H9 (cell line): ENCODE measurements around the gene ZNF132. TPM values are rescaled to one million over a fixed set of nuclear protein-coding genes. Genes with fewer than 3 reads are reported as not detected.
"Not testable (repeated sequence)": the region's sequence is repeated elsewhere in the genome, so short reads cannot be mapped to it uniquely, and the experiment has no call there.

ENCODE experiments used
- DNase-seq: peaks from one replicate; pipeline ENCODE4 v3.0.0-alpha.2; 2017
- H2AFZ ChIP-seq: one replicate; pipeline ENCODE4 v1.6.1; 2013; ENCODE audit warnings: mild to moderate bottlenecking, low read length, control low read depth, moderate library complexity
- H2AK5ac ChIP-seq: 2 replicates; pipeline ENCODE4 v1.6.1; 2013; ENCODE audit warnings: low read length, control low read depth, mixed read lengths; ENCODE audit not compliant: insufficient read length
- H2BK120ac ChIP-seq: one replicate; pipeline ENCODE4 v1.6.1; 2013; ENCODE audit warnings: low read depth, mild to moderate bottlenecking, low read length, control low read depth, inconsistent platforms; ENCODE audit not compliant: poor library complexity, severe bottlenecking
- H2BK12ac ChIP-seq: 2 replicates; pipeline ENCODE4 v1.6.1; 2013; ENCODE audit warnings: low read length, control low read depth, mixed read lengths, low read depth; ENCODE audit not compliant: insufficient read length
- H2BK15ac ChIP-seq: 2 replicates; pipeline ENCODE4 v1.6.1; 2013; ENCODE audit warnings: low read depth, low read length, control low read depth
- H2BK20ac ChIP-seq: one replicate; pipeline ENCODE4 v1.6.1; 2013; ENCODE audit warnings: low read depth, mild to moderate bottlenecking, low read length, control low read depth, inconsistent platforms; ENCODE audit not compliant: poor library complexity, severe bottlenecking
- H2BK5ac ChIP-seq: 2 replicates; pipeline ENCODE4 v1.6.1; 2013; ENCODE audit warnings: low read length, control low read depth, mixed read lengths; ENCODE audit not compliant: insufficient read length
- H3K14ac ChIP-seq: 2 replicates; pipeline ENCODE4 v1.6.1; 2013; ENCODE audit warnings: low read length, control low read depth; ENCODE audit not compliant: insufficient read depth
- H3K18ac ChIP-seq: 2 replicates; pipeline ENCODE4 v1.6.1; 2013; ENCODE audit warnings: low read depth, mild to moderate bottlenecking, mixed read lengths, low read length, control low read depth; ENCODE audit not compliant: insufficient read length
- H3K23ac ChIP-seq: 2 replicates; pipeline ENCODE4 v1.6.1; 2013; ENCODE audit warnings: low read length, control low read depth, mixed read lengths, low read depth; ENCODE audit not compliant: insufficient read length
- H3K23me2 ChIP-seq: 2 replicates; pipeline ENCODE4 v1.6.1; 2013; ENCODE audit warnings: low read depth, mild to moderate bottlenecking, mixed read lengths, low read length, control low read depth; ENCODE audit not compliant: insufficient read length, poor library complexity, severe bottlenecking
- H3K27ac ChIP-seq: 2 replicates; pipeline ENCODE4 v1.5.1; 2013; ENCODE audit warnings: low read length, control low read depth, mixed read lengths, low read depth; ENCODE audit not compliant: insufficient read length
- H3K27me3 ChIP-seq: 2 replicates; pipeline ENCODE4 v1.6.1; 2013; ENCODE audit warnings: low read length, control low read depth, inconsistent platforms; ENCODE audit not compliant: insufficient read depth
- H3K4ac ChIP-seq: 2 replicates; pipeline ENCODE4 v1.6.1; 2013; ENCODE audit warnings: low read depth, mild to moderate bottlenecking, control low read depth, inconsistent platforms, low read length, moderate library complexity
- H3K4me1 ChIP-seq: 2 replicates; pipeline ENCODE4 v1.6.1; 2013; ENCODE audit warnings: low read length, control low read depth, inconsistent platforms; ENCODE audit not compliant: insufficient read depth
- H3K4me2 ChIP-seq: 2 replicates; pipeline ENCODE4 v1.6.1; 2013; ENCODE audit warnings: low read length, control low read depth, mixed read lengths; ENCODE audit not compliant: insufficient read length, insufficient read depth
- H3K56ac ChIP-seq: 2 replicates; pipeline ENCODE4 v1.6.1; 2013; ENCODE audit warnings: low read depth, mild to moderate bottlenecking, mixed read lengths, low read length, control low read depth; ENCODE audit not compliant: insufficient read length
- H3K79me1 ChIP-seq: 2 replicates; pipeline ENCODE4 v1.6.1; 2013; ENCODE audit warnings: low read depth, mild to moderate bottlenecking, moderate library complexity, low read length, control low read depth, inconsistent platforms; ENCODE audit not compliant: insufficient read depth, poor library complexity, severe bottlenecking
- H3K79me2 ChIP-seq: 2 replicates; pipeline ENCODE4 v1.6.1; 2013; ENCODE audit warnings: low read length, control low read depth, inconsistent platforms; ENCODE audit not compliant: insufficient read depth
- H3K9ac ChIP-seq: 2 replicates; pipeline ENCODE4 v1.6.1; 2013; ENCODE audit warnings: low read length, control low read depth, mixed read lengths; ENCODE audit not compliant: insufficient read length; ENCODE audit errors: extremely low read depth
- H3K9me3 ChIP-seq: one replicate; pipeline ENCODE4 v1.6.1; 2013; ENCODE audit warnings: low read depth, low read length, inconsistent platforms; ENCODE audit not compliant: control insufficient read depth
- H3T11ph ChIP-seq: one replicate; pipeline ENCODE4 v1.6.1; 2013; ENCODE audit warnings: mild to moderate bottlenecking, low read length, control low read depth, inconsistent platforms
- H4K20me1 ChIP-seq: one replicate; pipeline ENCODE4 v1.6.1; 2013; ENCODE audit not compliant: control insufficient read depth, insufficient read length, insufficient read depth
- H4K5ac ChIP-seq: 2 replicates; pipeline ENCODE4 v1.6.1; 2013; ENCODE audit warnings: low read depth, mild to moderate bottlenecking, mixed read lengths, low read length, control low read depth; ENCODE audit not compliant: insufficient read length
- H4K8ac ChIP-seq: replicated peaks from 2 replicates; pipeline ENCODE4 v1.6.1; 2013; ENCODE audit warnings: low read length, control low read depth, mixed read lengths, low read depth; ENCODE audit not compliant: insufficient read length
- H4K91ac ChIP-seq: 2 replicates; pipeline ENCODE4 v1.6.1; 2013; ENCODE audit warnings: low read depth, mild to moderate bottlenecking, moderate library complexity, mixed read lengths, low read length, control low read depth; ENCODE audit not compliant: insufficient read length
- H3K27ac Mint-ChIP-seq, 3 experiments: 2 replicates in 2 of 3; 3 replicates in 1 of 3; pipeline ENCODE4 v1.8.0; 2020 to 2021; ENCODE audit warnings: mixed read lengths in 3 of 3, mild to moderate bottlenecking in 1 of 3, moderate library complexity in 1 of 3
- H3K27me3 Mint-ChIP-seq: 2 replicates; pipeline ENCODE4 v1.8.0; 2021; ENCODE audit warnings: low read depth, mild to moderate bottlenecking, moderate library complexity, mixed read lengths
- H3K36me3 Mint-ChIP-seq, 3 experiments: 2 replicates in 2 of 3; 3 replicates in 1 of 3; pipeline ENCODE4 v1.8.0; 2020 to 2021; ENCODE audit warnings: low read depth in 3 of 3, mixed read lengths in 3 of 3; ENCODE audit not compliant: insufficient read depth in 1 of 3
- H3K4me1 Mint-ChIP-seq, 2 experiments: 2 replicates each; pipeline ENCODE4 v1.8.0; 2020; ENCODE audit warnings: mixed read lengths in 2 of 2
- H3K4me3 Mint-ChIP-seq, 2 experiments: 2 replicates in 1 of 2; 3 replicates in 1 of 2; pipeline ENCODE4 v1.8.0; 2020 to 2021; ENCODE audit warnings: mild to moderate bottlenecking in 2 of 2, mixed read lengths in 2 of 2, moderate library complexity in 1 of 2
- H3K9me3 Mint-ChIP-seq, 2 experiments: 2 replicates in 1 of 2; 3 replicates in 1 of 2; pipeline ENCODE4 v1.8.0; 2020; ENCODE audit warnings: mild to moderate bottlenecking in 2 of 2, mixed read lengths in 2 of 2, moderate library complexity in 1 of 2
- CTCF ChIP-seq: fragments of 200-600 bp; sonication (generic); conservative IDR thresholded peaks from 3 replicates; pipeline ENCODE4 v1.8.0; 2021; ENCODE audit warnings: antibody characterized with exemption, mild to moderate bottlenecking
- WGBS: extraction: QIAGEN DNeasy Blood & Tissue Kit; methylation state at CpG from one replicate; pipeline ENCODE4 v1.1.7; 2013; ENCODE audit warnings: missing lambda C conversion rate, low lambda C conversion rate, mixed read lengths; ENCODE audit not compliant: insufficient read length; ENCODE audit errors: extremely low coverage; 5-methylcytosine and 5-hydroxymethylcytosine counted together
- total RNA-seq: library from RNA; stranded (reverse); gene quantifications from 2 replicates; pipeline ENCODE4 v1.2.1, GENCODE V29; 2021

ZNF132 gene
- total RNA-seq, 1 experiment from 2014 or later = 0.24 TPM

- Histone ChIP-seq H2BK120ac (no peak overlapping the region), H2AFZ (no peak overlapping the region), H3T11ph (no peak overlapping the region), H3K4ac (no peak overlapping the region), H3K4me1 (no peaks in the 10 kb centered on the region), H3K79me1 (no peaks in the 10 kb centered on the region), H2BK15ac (no peak overlapping the region), H3K9me3 (no peaks in the 10 kb centered on the region), H4K91ac (no peak overlapping the region), H3K56ac (no peak overlapping the region), H3K27me3 (no peaks in the 10 kb centered on the region), H4K8ac (no peak overlapping the region), H3K23me2 (peaks cover 6% of the 10 kb centered on the region), H3K9ac (no peak overlapping the region), H3K4me2 (no peak overlapping the region), H3K18ac (no peak overlapping the region), H2BK5ac (no peak overlapping the region), H2BK20ac (no peak overlapping the region), H3K14ac (no peak overlapping the region), H3K27ac (no peak overlapping the region), H2AK5ac (no peak overlapping the region), H3K23ac (no peak overlapping the region), H2BK12ac (no peak overlapping the region), H4K5ac (no peak overlapping the region), H3K79me2 (no peaks in the 10 kb centered on the region), H4K20me1 (no peaks in the 10 kb centered on the region)
- peak; percentile 18 for DNase-seq
- Mint-ChIP-seq H3K4me3 (no peak overlapping the region), H3K4me1 (peaks cover 17% of the 10 kb centered on the region in 2 experiments), H3K27me3 (no peaks in the 10 kb centered on the region), H3K27ac (no peak overlapping the region), H3K36me3 (peaks cover 2 to 20% (median 4%) of the 10 kb centered on the region in 3 experiments; a peak in 6 of 7 replicates), H3K9me3 (no peaks in the 10 kb centered on the region; a peak in 1 of 5 replicates)
- no peak for TF ChIP-seq CTCF
- WGBS = no CpG with 5 or more reads among the region's 39 CpGs
Observed at GRCh38 chr19:58471736-58472135, 31.8 kb upstream of the ZNF132 start.

GRCh38 chr19:58470837-58471543 is 31.0 kb upstream of the ZNF132 start:
- not testable (repeated sequence) for H3T11ph ChIP-seq, H3K4me2 ChIP-seq, H3K27me3 Mint-ChIP-seq, H2BK20ac ChIP-seq, H2AK5ac ChIP-seq, H2BK120ac ChIP-seq, H3K27me3 ChIP-seq, H3K9me3 Mint-ChIP-seq, H3K79me1 ChIP-seq, H3K23me2 ChIP-seq, H2BK5ac ChIP-seq, H2BK12ac ChIP-seq, H3K4me3 Mint-ChIP-seq, H3K4me1 ChIP-seq, H3K23ac ChIP-seq, H2AFZ ChIP-seq, H3K56ac ChIP-seq, H4K91ac ChIP-seq, H4K8ac ChIP-seq, H4K20me1 ChIP-seq, H3K18ac ChIP-seq, H3K4ac ChIP-seq, DNase-seq, H4K5ac ChIP-seq, H2BK15ac ChIP-seq, H3K9me3 ChIP-seq, H3K27ac Mint-ChIP-seq, H3K9ac ChIP-seq, H3K14ac ChIP-seq, H3K79me2 ChIP-seq, H3K27ac ChIP-seq
- WGBS = no CpG with 5 or more reads among the region's 53 CpGs
- Mint-ChIP-seq H3K4me1 (peaks cover 17 to 18% of the 10 kb centered on the region in 2 experiments), H3K36me3 (peaks cover 2 to 20% (median 4%) of the 10 kb centered on the region in 3 experiments; a peak in 6 of 7 replicates)
